ENCODE results near the gene SEMA6A. TPM values are rescaled to one million over a fixed set of nuclear protein-coding genes. Genes with fewer than 3 reads are reported as not detected.

SEMA6A gene
- total RNA-seq, 2 experiments from 2014 or later: not detected

DNA sequence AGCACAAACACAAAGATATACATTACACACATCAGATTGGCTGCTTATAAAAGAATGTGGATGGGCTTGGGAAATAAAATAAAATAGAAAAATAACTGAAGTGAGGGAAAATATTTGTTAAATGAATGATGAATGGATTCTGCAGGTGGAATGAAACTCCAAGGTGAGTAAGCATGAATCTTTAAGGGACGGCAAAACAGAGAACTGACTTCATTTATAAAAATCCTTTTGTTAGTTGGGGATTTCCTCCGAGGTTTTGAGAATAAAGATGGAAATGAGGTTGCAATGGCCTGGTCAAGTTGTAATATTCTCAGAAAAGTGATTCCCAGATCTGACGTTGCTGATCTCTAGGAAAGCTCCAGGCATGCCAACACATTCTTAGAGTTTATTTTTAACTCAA lies 20.9 kb upstream of the SEMA6A start:
- Mint-ChIP-seq H3K27ac (no peak overlapping the region), H3K27me3 (peaks cover 4% of the 10 kb centered on the region), H3K36me3 (ENCODE audit: low read depth) (no peaks in the 10 kb centered on the region), H3K4me3 (no peak overlapping the region), H3K4me1 (no peaks in the 10 kb centered on the region), H3K9me3 (ENCODE audit: low read depth) (no peaks in the 10 kb centered on the region)
- DNase-seq (no peak), ATAC-seq (no peak)
- CTCF ChIA-PET: interaction anchor here (0.9 kb wide), 1 partner anchor 9 kb away, joined by 3 read pairs; no protein-coding TSS in a partner anchor
- intact Hi-C loops (cut with DNase I, micrococcal nuclease): no loop called here
- POLR2A ChIA-PET: no interaction called here

DNA sequence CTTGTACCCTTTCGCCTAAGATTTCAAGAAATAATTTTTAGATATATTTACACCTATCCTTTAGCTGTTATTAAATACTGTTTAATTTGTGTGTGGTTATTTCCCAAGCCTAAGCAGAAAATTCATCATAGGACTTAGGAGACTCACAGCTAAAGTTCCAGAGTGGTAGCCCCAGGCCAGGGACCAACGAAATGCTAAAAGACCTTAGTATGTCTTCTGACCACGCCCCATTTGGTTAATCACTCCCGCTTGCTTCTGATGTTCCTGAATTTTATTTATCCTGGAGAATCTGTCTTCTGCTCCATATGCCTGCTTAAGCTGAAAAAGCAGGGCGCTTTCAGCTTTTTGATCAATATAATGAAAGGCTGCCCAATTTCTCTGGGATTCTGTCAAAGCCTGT lies 18.7 kb upstream of the SEMA6A start:
- H3K27ac Mint-ChIP-seq: no peak overlapping the region
- CTCF ChIA-PET: no interaction called here
- no peak overlapping the region for H3K4me3 Mint-ChIP-seq
- ATAC-seq: no peak
- H3K4me1 Mint-ChIP-seq: no peaks in the 10 kb centered on the region
- intact Hi-C loops (cut with DNase I, micrococcal nuclease): no loop called here
- POLR2A ChIA-PET: no interaction called here
- DNase-seq: no peak
- H3K36me3 Mint-ChIP-seq (ENCODE audit: low read depth): no peaks in the 10 kb centered on the region
- H3K9me3 Mint-ChIP-seq (ENCODE audit: low read depth): peaks cover 2% of the 10 kb centered on the region
- H3K27me3 Mint-ChIP-seq: no peaks in the 10 kb centered on the region

- peaks cover 3% of the 10 kb centered on the region for H3K4me1 Mint-ChIP-seq
- no peak for DNase-seq
- H3K27me3 Mint-ChIP-seq: peaks cover 35% of the 10 kb centered on the region
- no peak overlapping the region for H3K4me3 Mint-ChIP-seq
- H3K36me3 Mint-ChIP-seq (ENCODE audit: low read depth): no peaks in the 10 kb centered on the region
- CTCF ChIA-PET: no interaction called here
- H3K9me3 Mint-ChIP-seq (ENCODE audit: low read depth): peaks cover under 1% of the 10 kb centered on the region
- POLR2A ChIA-PET: no interaction called here
- no peak overlapping the region for H3K27ac Mint-ChIP-seq
- intact Hi-C loops (cut with DNase I, micrococcal nuclease): no loop called here
- ATAC-seq: no peak
These were observed 10.6 kb upstream of the SEMA6A start for GRCh38 chr5:116585227-116585626.

GRCh38 chr5:116583862-116584222 lies 9.2 kb upstream of the SEMA6A start:
- Mint-ChIP-seq H3K4me1 (peaks cover 3% of the 10 kb centered on the region), H3K9me3 (ENCODE audit: low read depth) (no peaks in the 10 kb centered on the region), H3K4me3 (no peak overlapping the region), H3K27ac (no peak overlapping the region), H3K36me3 (ENCODE audit: low read depth) (no peaks in the 10 kb centered on the region), H3K27me3 (peaks cover 44% of the 10 kb centered on the region)
- intact Hi-C loops (cut with DNase I, micrococcal nuclease): no loop called here
- ATAC-seq (no peak), DNase-seq (no peak)
- POLR2A ChIA-PET: no interaction called here
- CTCF ChIA-PET: interaction anchor here (0.6 kb wide), 1 partner anchor 8 kb away, joined by 3 read pairs; no protein-coding TSS in a partner anchor

DNA sequence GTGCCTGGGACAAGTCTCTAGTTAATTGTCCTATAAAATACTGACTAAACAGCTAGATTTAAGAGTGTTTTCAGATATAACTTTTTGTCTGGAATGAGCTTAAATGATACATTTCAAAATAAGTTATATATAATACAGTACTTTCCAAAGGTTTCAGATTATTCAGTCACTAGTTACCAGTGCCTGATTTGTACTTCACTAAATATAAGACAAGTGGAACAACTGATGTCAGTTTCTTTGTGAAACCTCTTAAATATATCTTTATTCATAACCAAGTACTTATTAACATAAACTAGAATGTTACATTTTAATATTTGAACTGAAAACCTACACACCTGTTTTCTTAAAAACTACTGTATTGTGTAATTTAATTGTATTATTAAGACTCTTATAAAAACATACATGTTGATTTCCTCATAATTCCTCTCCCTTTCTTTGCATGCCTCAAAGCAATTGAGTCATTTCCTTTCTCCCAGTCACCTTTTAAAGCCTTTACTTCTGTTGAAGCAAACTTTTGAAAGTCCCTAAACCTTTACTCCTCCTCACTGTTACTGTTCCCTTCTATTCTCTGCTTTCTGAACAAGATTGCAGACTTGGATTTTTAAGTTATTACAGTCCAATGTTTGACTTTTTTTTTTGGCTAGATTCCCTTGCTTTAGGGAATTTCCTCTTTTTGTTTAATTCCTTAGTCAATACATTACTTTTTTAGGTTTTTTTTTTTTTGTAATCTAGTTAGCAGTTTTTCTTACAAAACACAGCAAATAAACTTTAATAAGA lies 8.7 kb upstream of the SEMA6A start:
- ATAC-seq (no peak), DNase-seq (no peak)
- ChIA-PET POLR2A (no interaction called here), CTCF (no interaction called here)
- H3K4me1 Mint-ChIP-seq: peaks cover 3% of the 10 kb centered on the region
- H3K27me3 Mint-ChIP-seq: peaks cover 47% of the 10 kb centered on the region
- H3K27ac Mint-ChIP-seq: no peak overlapping the region
- no peaks in the 10 kb centered on the region for H3K36me3 Mint-ChIP-seq (ENCODE audit: low read depth)
- intact Hi-C loops (cut with DNase I, micrococcal nuclease): no loop called here
- H3K4me3 Mint-ChIP-seq: no peak overlapping the region
- no peaks in the 10 kb centered on the region for H3K9me3 Mint-ChIP-seq (ENCODE audit: low read depth)

DNA sequence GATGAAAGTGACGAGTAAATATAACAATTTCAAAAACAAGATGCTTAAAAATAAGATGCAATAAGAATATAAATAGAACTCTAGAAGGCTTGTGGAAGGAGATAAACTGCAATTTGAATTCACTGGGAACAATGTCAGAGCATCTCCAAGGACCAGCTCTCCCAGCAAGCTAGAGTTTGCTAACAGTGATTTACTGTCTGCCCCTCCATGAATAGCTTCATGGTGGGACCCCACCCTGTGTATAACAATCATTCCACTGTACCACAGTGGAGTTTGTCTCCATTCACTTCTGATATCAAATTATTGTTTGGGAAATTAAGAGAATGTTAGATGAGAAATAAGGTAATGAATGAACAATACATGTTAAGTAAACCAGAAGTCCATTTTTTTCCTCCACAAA lies 7.3 kb upstream of the SEMA6A start:
- Mint-ChIP-seq H3K4me1 (peaks cover 8% of the 10 kb centered on the region), H3K9me3 (ENCODE audit: low read depth) (no peaks in the 10 kb centered on the region), H3K27ac (no peak overlapping the region), H3K4me3 (no peak overlapping the region), H3K36me3 (ENCODE audit: low read depth) (no peaks in the 10 kb centered on the region), H3K27me3 (peaks cover 48% of the 10 kb centered on the region)
- POLR2A ChIA-PET: no interaction called here
- ATAC-seq (no peak), DNase-seq (no peak)
- CTCF ChIA-PET: no interaction called here
- intact Hi-C loops (cut with DNase I, micrococcal nuclease): no loop called here

DNA sequence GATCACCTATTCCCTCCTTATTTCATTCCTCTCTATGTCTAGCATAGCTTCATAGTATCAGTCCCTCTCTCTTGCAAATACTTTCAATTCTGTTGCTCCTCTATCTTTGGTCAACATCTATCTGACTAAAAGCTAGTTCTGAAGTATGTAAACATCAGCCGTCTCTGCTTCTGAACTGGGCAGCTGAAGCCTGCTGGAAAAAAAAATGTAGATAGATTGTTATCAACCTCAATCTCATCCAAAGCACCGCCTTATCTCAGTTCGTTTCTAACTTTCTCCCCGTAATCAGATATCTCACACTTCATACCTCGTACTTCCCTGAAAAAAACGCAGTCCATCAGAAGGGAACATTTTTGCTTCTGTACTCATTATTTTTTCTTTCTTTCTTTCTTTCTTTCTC lies 4.5 kb upstream of the SEMA6A start:
- CTCF ChIA-PET: no interaction called here
- no peak for DNase-seq
- Mint-ChIP-seq H3K9me3 (ENCODE audit: low read depth) (no peaks in the 10 kb centered on the region), H3K4me3 (no peak overlapping the region), H3K27ac (no peak overlapping the region), H3K27me3 (peaks cover 54% of the 10 kb centered on the region), H3K36me3 (ENCODE audit: low read depth) (no peaks in the 10 kb centered on the region), H3K4me1 (peaks cover 20% of the 10 kb centered on the region)
- POLR2A ChIA-PET: no interaction called here
- intact Hi-C loops (cut with DNase I, micrococcal nuclease): loop anchor here (5.0 to 10.0 kb wide), 3 partner anchors 368 to 764 kb away; partner anchors contain the start of gene CDO1 (in 1 of the 2)
- no peak for ATAC-seq

- POLR2A ChIA-PET: no interaction called here
- Mint-ChIP-seq H3K27ac (no peak overlapping the region), H3K27me3 (peaks cover 53% of the 10 kb centered on the region), H3K36me3 (ENCODE audit: low read depth) (no peaks in the 10 kb centered on the region), H3K4me3 (no peak overlapping the region), H3K4me1 (peaks cover 22% of the 10 kb centered on the region), H3K9me3 (ENCODE audit: low read depth) (no peaks in the 10 kb centered on the region)
- ATAC-seq: no peak
- no peak for DNase-seq
- CTCF ChIA-PET: interaction anchor here (0.7 kb wide), 1 partner anchor 9 kb away, joined by 3 read pairs; no protein-coding TSS in a partner anchor
- intact Hi-C loops (cut with DNase I, micrococcal nuclease): loop anchor here (5.0 to 10.0 kb wide), 3 partner anchors 369 to 764 kb away; partner anchors contain the start of gene CDO1 (in 1 of the 2)
These were observed 4.1 kb upstream of the SEMA6A start for GRCh38 chr5:116578676-116579075.

DNA sequence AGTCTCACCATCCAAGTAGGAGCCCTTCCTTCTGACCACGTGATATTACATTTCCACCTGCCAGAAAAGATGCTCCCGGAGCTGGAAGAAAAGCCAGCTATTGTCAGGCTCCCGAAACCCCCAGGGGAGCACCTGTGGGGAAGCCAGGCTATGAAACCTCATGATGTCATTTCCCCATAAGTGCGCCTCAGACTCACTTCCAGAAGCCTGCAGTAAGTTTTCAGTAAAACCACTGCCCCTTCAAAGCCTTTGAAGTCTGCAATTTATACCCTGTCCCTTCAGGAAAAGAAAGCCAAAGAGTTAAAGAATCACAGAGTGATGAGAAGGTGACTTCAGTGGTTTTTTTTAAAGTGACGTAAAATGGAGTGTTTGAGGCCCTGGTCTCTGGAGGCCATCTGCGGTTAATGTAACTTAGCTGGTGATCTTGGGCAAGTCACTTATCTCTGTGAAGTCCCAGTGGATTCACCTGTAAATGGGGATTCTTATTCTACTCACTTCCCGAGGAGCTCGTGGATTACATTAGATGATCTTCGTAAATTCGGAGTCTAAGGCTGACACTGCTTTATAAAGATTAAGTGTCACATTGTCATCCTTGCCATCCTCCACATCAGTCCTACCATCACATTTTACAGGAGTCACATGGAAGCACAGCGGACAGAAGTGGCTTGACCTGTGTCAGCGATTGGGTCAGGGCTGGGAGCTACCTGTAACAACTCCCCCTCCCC lies 2.6 kb upstream of the SEMA6A start:
- DNase-seq (peak; percentile 41), ATAC-seq (peak; percentile 64)
- intact Hi-C loops (cut with DNase I, micrococcal nuclease): loop anchor here (5.0 to 10.0 kb wide), 3 partner anchors 370 to 762 kb away; partner anchors contain the start of gene CDO1 (in 1 of the 2)
- H3K4me1 Mint-ChIP-seq: peaks cover 25% of the 10 kb centered on the region
- H3K36me3 Mint-ChIP-seq (ENCODE audit: low read depth): no peaks in the 10 kb centered on the region
- H3K9me3 Mint-ChIP-seq (ENCODE audit: low read depth): no peaks in the 10 kb centered on the region
- POLR2A ChIA-PET: no interaction called here
- H3K27me3 Mint-ChIP-seq: peaks cover 64% of the 10 kb centered on the region
- CTCF ChIA-PET: interaction anchor here (0.6 to 0.8 kb wide), 4 partner anchors 89 to 708 kb away, joined by 3 to 5 read pairs (median 3); no protein-coding TSS in a partner anchor
- H3K27ac Mint-ChIP-seq: no peak overlapping the region
- H3K4me3 Mint-ChIP-seq: no peak overlapping the region

GRCh38 chr5:116576053-116576713 lies 1.6 kb upstream of the SEMA6A start:
- intact Hi-C loops (cut with DNase I, micrococcal nuclease): loop anchor here (1.0 to 10.0 kb wide), 4 partner anchors 371 to 761 kb away; partner anchors contain the start of gene CDO1 (in 1 of the 2)
- H3K9me3 Mint-ChIP-seq (ENCODE audit: low read depth): no peaks in the 10 kb centered on the region
- H3K4me1 Mint-ChIP-seq: peaks cover 25% of the 10 kb centered on the region
- ATAC-seq (peak; percentile 52), DNase-seq (peak; percentile 78)
- H3K4me3 Mint-ChIP-seq: no peak overlapping the region
- ChIA-PET POLR2A (no interaction called here), CTCF (interaction anchor here (0.7 to 1.3 kb wide), 4 partner anchors 8 to 709 kb away, joined by 3 to 5 read pairs (median 3); no protein-coding TSS in a partner anchor)
- H3K27me3 Mint-ChIP-seq: peaks cover 65% of the 10 kb centered on the region
- no peak overlapping the region for H3K27ac Mint-ChIP-seq
- H3K36me3 Mint-ChIP-seq (ENCODE audit: low read depth): no peaks in the 10 kb centered on the region

- H3K4me3 Mint-ChIP-seq: peak overlapping the region; percentile 56
- ATAC-seq: no peak
- no peak overlapping the region for H3K27ac Mint-ChIP-seq
- H3K9me3 Mint-ChIP-seq (ENCODE audit: low read depth): no peaks in the 10 kb centered on the region
- H3K36me3 Mint-ChIP-seq (ENCODE audit: low read depth): no peaks in the 10 kb centered on the region
- H3K4me1 Mint-ChIP-seq: peaks cover 25% of the 10 kb centered on the region
- peak; percentile 16 for DNase-seq
- CTCF ChIA-PET: interaction anchor here (0.6 to 1.3 kb wide), 3 partner anchors 9 to 702 kb away, joined by 3 to 4 read pairs (median 3); no protein-coding TSS in a partner anchor
- H3K27me3 Mint-ChIP-seq: peaks cover 65% of the 10 kb centered on the region
- POLR2A ChIA-PET: no interaction called here
- intact Hi-C loops (cut with DNase I, micrococcal nuclease): loop anchor here (1.0 to 10.0 kb wide), 4 partner anchors 372 to 761 kb away; partner anchors contain the start of gene CDO1 (in 1 of the 2)
These were observed 866 bp upstream of the SEMA6A start for GRCh38 chr5:116575326-116576052.

All from activated CD4-positive, alpha-beta T cell treated with anti-CD3 and anti-CD28 coated beads for 36 hours (primary cell).